Measurements from ENCODE around the gene ANKRD40CL.

The ANKRD40CL gene

GRCh38 chr17:50790618-50791017 lies 23.3 kb upstream of the ANKRD40CL start:
- no peak overlapping the region for H3K4me3 ChIP-seq (ENCODE audit: low read depth, low read length)
- TF ChIP-seq CTCF (IDR thresholded peaks at IDR 0.05; ENCODE audit: insufficient read depth, low read depth, low read length, missing control alignments), result no peak
- DNase-seq (ENCODE audit: low read depth), result no peak

- H3K4me3 ChIP-seq (ENCODE audit: low read depth, low read length), result no peak overlapping the region
- DNase-seq (ENCODE audit: low read depth), result no peak
- no peak for TF ChIP-seq CTCF (IDR thresholded peaks at IDR 0.05; ENCODE audit: insufficient read depth, low read depth, low read length, missing control alignments)
These were observed 19.8 kb upstream of the ANKRD40CL start for GRCh38 chr17:50787106-50787505.

- TF ChIP-seq CTCF (IDR thresholded peaks at IDR 0.05; ENCODE audit: insufficient read depth, low read depth, low read length, missing control alignments), result no peak
- DNase-seq (ENCODE audit: low read depth), result no peak
- H3K4me3 ChIP-seq (ENCODE audit: low read depth, low read length), result no peak overlapping the region
These were observed 18.7 kb upstream of the ANKRD40CL start for GRCh38 chr17:50785946-50786570.

GRCh38 chr17:50785126-50785525 lies 17.8 kb upstream of the ANKRD40CL start:
- no peak overlapping the region for H3K4me3 ChIP-seq (ENCODE audit: low read depth, low read length)
- no peak for TF ChIP-seq CTCF (IDR thresholded peaks at IDR 0.05; ENCODE audit: insufficient read depth, low read depth, low read length, missing control alignments)
- DNase-seq (ENCODE audit: low read depth), result no peak

- no peak for DNase-seq (ENCODE audit: low read depth)
- H3K4me3 ChIP-seq (ENCODE audit: low read depth, low read length), result no peak overlapping the region
- no peak for TF ChIP-seq CTCF (IDR thresholded peaks at IDR 0.05; ENCODE audit: insufficient read depth, low read depth, low read length, missing control alignments)
These were observed 16.6 kb upstream of the ANKRD40CL start for GRCh38 chr17:50783905-50784304.

- H3K4me3 ChIP-seq (ENCODE audit: low read depth, low read length), result no peak overlapping the region
- TF ChIP-seq CTCF (IDR thresholded peaks at IDR 0.05; ENCODE audit: insufficient read depth, low read depth, low read length, missing control alignments), result peak; percentile 99
- peak; percentile 89 for DNase-seq (ENCODE audit: low read depth)
These were observed 15.9 kb upstream of the ANKRD40CL start for GRCh38 chr17:50783193-50783660.

- no peak for DNase-seq (ENCODE audit: low read depth)
- no peak for TF ChIP-seq CTCF (IDR thresholded peaks at IDR 0.05; ENCODE audit: insufficient read depth, low read depth, low read length, missing control alignments)
- peak overlapping the region; percentile 29; the same call in 1 of the 2 replicates for H3K4me3 ChIP-seq (ENCODE audit: low read depth, low read length)
These were observed 13.8 kb upstream of the ANKRD40CL start for GRCh38 chr17:50781167-50781566.

Data from GM12865 (cell line).